Calu3 (cell line): ENCODE data around the gene GATAD2A. TPM values are rescaled to one million over a fixed set of nuclear protein-coding genes. Genes with fewer than 3 reads are reported as not detected.

Source experiments
- BruUV-seq: library from RNA; stranded (reverse); fragments of 400-500 nt; replicated peaks from 2 replicates; lab custom pipeline; 2021; lab: Mats Ljungman, UMichigan
- CTCF ChIA-PET: fragments of 300-600 bp; sonication (Branson Sonifier 250); formaldehyde crosslinking; loops from one replicate; lab custom pipeline; 2022; ENCODE audit warnings: antibody characterized with exemption; lab: Charles Lee
- DNase-seq: peaks from one replicate; pipeline ENCODE4 v3.0.0; 2022
- H3K27ac Mint-ChIP-seq: one replicate; pipeline ENCODE4 v1.8.0; 2022; ENCODE audit warnings: mixed read lengths; ENCODE audit not compliant: unreplicated experiment
- H3K27me3 Mint-ChIP-seq: one replicate; pipeline ENCODE4 v1.8.0; 2022; ENCODE audit warnings: mixed read lengths; ENCODE audit not compliant: unreplicated experiment
- H3K36me3 Mint-ChIP-seq: one replicate; pipeline ENCODE4 v1.8.0; 2022; ENCODE audit warnings: mild to moderate bottlenecking, moderate library complexity, mixed read lengths; ENCODE audit not compliant: insufficient read depth, unreplicated experiment
- H3K4me1 Mint-ChIP-seq: one replicate; pipeline ENCODE4 v1.8.0; 2022; ENCODE audit warnings: mild to moderate bottlenecking, low read depth, mixed read lengths; ENCODE audit not compliant: unreplicated experiment
- H3K4me3 Mint-ChIP-seq: one replicate; pipeline ENCODE4 v1.8.0; 2022; ENCODE audit warnings: mild to moderate bottlenecking, low read depth, moderate library complexity, mixed read lengths; ENCODE audit not compliant: unreplicated experiment
- H3K9me3 Mint-ChIP-seq: one replicate; pipeline ENCODE4 v1.8.0; 2022; ENCODE audit warnings: low read depth, mixed read lengths; ENCODE audit not compliant: unreplicated experiment
- intact Hi-C: fragments of 100-400 bp; cut with micrococcal nuclease; formaldehyde crosslinking; loops from one replicate; pipeline ENCODE4 v1.10.0; 2022; ENCODE audit not compliant: unreplicated experiment
- total RNA-seq: library from RNA; stranded (reverse); gene quantifications from 2 replicates; pipeline ENCODE4 v1.2.3, GENCODE V29; 2022
- TF ChIP-seq, protein P1 (sequence below): fragments of 200-600 bp; IDR thresholded peaks from one replicate; pipeline ENCODE4 v1.8.0; 2022; ENCODE audit warnings: antibody characterized with exemption; ENCODE audit not compliant: unreplicated experiment

Gene GATAD2A
- total RNA-seq, 1 experiment from 2014 or later = 79.8 TPM

DNA sequence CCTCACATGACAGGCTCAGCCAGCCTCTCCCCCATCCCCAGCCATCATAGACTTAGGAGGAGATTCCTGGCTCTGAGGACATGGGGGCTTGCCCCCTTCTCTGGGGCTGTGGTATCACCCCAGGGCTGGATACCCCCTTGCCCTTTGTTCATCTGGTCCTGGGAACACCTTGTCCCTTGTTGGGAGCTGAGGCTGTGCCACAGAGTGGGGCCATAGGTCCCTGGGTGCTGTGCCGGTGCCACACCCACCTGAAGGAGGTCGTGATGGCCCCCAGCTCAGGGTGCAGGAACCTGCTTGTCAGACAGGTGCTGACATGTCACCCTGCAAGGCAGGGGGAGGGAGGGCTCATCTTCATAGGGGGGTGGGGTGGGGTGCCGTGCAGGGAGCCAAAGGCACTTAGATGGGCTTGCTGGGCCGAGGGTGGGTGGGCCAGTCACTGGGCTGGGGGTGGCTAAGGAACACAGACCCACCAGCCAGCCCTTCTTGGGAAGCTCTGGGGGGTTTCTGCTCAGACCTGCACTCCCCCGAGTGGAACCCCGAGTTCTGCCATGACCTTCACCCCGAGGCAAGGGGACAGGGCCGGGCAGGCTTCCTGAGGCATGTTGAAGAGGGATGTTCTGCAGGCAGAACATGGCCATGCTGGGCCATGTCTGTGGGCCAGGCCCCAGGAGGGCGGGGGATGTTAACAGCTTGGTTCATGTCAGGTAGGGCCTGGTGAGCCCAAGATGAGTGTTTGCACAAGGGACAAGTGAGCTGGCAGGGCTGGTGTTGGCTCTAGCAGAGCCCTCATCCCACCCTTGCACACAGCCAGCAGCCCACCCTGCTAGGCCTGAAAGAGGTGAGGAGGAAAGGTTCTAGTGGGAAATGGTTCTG, 81.8 kb downstream of the GATAD2A start:
- TF ChIP-seq, protein P1, sequence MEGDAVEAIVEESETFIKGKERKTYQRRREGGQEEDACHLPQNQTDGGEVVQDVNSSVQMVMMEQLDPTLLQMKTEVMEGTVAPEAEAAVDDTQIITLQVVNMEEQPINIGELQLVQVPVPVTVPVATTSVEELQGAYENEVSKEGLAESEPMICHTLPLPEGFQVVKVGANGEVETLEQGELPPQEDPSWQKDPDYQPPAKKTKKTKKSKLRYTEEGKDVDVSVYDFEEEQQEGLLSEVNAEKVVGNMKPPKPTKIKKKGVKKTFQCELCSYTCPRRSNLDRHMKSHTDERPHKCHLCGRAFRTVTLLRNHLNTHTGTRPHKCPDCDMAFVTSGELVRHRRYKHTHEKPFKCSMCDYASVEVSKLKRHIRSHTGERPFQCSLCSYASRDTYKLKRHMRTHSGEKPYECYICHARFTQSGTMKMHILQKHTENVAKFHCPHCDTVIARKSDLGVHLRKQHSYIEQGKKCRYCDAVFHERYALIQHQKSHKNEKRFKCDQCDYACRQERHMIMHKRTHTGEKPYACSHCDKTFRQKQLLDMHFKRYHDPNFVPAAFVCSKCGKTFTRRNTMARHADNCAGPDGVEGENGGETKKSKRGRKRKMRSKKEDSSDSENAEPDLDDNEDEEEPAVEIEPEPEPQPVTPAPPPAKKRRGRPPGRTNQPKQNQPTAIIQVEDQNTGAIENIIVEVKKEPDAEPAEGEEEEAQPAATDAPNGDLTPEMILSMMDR = no peak
- Mint-ChIP-seq H3K9me3 (no peaks in the 10 kb centered on the region), H3K27ac (peak overlapping the region; percentile 75), H3K4me1 (peaks cover 34% of the 10 kb centered on the region), H3K4me3 (no peak overlapping the region), H3K36me3 (peaks cover 31% of the 10 kb centered on the region), H3K27me3 (no peaks in the 10 kb centered on the region)
- intact Hi-C loops = loop anchor here (5.0 kb wide), 1 partner anchor 80 kb away; the partner anchor contains the start of gene GATAD2A
- CTCF ChIA-PET = interaction anchor here (0.9 kb wide), 1 partner anchor 120 kb away, joined by 3 read pairs; no protein-coding TSS in a partner anchor
- BruUV-seq = no TSS peak
- no peak for DNase-seq

DNA sequence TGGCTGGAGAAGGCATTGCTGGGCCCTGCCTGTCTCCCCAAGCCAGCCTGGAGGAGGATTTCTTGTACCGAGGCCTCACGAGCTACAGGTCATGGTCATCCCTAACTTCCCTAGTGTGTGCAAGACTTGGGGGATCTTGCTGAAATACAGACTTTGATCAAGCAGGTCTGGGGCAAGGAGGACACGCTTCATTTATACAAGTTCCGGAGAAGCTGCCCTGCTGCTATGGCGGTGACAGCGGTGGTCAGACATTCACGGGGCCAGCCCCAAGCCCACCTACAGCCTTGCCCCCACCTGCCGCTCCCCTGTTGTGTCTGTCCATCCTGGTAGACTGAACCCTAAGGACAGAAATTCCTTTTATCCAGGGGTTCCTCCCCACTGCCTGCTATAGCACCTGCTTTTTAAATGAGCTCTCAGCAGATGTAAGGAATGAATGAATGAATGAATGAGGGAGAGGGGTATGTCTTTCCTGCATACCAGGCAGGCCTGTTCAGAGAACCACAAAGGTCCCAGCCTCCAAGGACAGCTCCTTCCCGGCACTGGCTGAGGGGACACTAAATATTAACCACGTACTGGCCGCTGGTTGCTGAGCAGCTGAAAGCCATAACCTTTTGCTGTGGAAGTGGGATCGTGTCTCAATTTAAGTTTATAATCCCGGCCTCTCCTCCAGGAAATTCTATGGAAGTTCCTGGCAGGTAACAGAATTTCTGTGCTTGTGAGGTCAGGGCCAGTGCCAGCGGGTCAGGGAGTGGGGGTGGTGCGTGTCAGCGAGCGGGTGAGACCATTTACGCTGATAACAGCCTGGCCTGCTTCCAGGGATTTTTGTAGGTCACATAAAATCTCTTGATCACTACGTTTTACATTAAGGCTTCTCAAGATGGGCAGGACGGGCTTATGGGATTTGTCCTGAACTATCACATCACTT, 82.7 kb downstream of the GATAD2A start:
- Mint-ChIP-seq H3K27ac (peak overlapping the region; percentile 88), H3K4me3 (peak overlapping the region; percentile 30), H3K9me3 (no peaks in the 10 kb centered on the region), H3K4me1 (peaks cover 34% of the 10 kb centered on the region), H3K36me3 (peaks cover 28% of the 10 kb centered on the region), H3K27me3 (no peaks in the 10 kb centered on the region)
- intact Hi-C loops = loop anchor here (5.0 kb wide), 1 partner anchor 81 kb away; the partner anchor contains the start of gene GATAD2A
- DNase-seq = peak; percentile 7
- TF ChIP-seq, protein P1 = no peak
- no TSS peak for BruUV-seq
- CTCF ChIA-PET = interaction anchor here (0.9 to 2.6 kb wide), 3 partner anchors 115 to 122 kb away, joined by 3 to 20 read pairs (median 3); no protein-coding TSS in a partner anchor

DNA sequence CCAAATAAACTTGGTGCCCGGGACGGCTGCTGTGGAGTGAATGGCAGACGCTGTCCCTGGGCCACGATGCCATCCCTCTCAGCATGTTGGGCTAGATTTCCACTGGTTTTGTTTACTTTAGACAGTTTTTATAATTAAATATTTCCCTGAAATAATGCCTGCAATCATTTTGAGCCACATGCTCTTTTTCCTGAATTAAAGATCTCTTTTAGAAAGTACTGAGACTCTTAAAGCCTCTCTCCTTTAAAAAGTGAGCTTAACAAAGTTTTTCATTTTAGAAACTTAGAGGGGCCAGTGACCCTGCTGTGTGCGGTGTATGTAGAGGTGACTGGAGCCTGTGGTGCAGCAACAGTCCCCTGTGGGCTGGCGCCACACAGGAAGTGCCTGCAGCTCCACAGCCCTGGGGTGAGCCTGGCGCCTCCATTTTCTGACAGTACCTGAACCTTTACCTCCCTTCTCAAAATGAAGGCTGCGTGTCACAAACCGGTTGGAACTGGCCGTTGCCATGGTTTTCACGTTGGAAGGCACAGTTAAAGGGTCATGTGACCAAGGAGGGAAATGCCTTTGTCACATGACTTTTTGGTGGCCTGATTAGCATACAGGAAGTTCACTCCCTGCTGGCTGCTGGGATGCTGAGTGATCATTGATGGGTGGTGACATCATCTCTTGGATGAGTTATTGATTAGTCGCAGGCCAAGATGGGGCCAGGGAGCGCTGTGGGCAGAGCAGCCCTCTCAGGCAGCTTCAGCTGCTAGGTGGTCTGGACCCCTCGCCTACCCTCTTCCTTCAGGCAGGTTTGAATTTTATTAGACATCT, 83.6 kb downstream of the GATAD2A start:
- peak overlapping the region; percentile 30 for H3K4me3 Mint-ChIP-seq
- CTCF ChIA-PET = interaction anchor here (0.5 to 2.6 kb wide), 5 partner anchors 45 to 124 kb away, joined by 3 to 20 read pairs (median 5); no protein-coding TSS in a partner anchor
- intact Hi-C loops = loop anchor here (5.0 kb wide), 1 partner anchor 82 kb away; the partner anchor contains the start of gene GATAD2A
- H3K36me3 Mint-ChIP-seq = peaks cover 27% of the 10 kb centered on the region
- H3K27me3 Mint-ChIP-seq = no peaks in the 10 kb centered on the region
- DNase-seq = peak; percentile 76
- no TSS peak for BruUV-seq
- peaks cover 34% of the 10 kb centered on the region for H3K4me1 Mint-ChIP-seq
- TF ChIP-seq, protein P1 = no peak
- no peaks in the 10 kb centered on the region for H3K9me3 Mint-ChIP-seq
- H3K27ac Mint-ChIP-seq = peak overlapping the region; percentile 88
